Esophagus squamous epithelium (tissue), 4 donors: Measurements from ENCODE around the gene PHC1.

Experiments used
- POLR2A ChIP-seq, 4 donors: fragments of 450-650 bp; IDR thresholded peaks; one replicate each; pipeline ENCODE4 v1.6.1; 2017; ENCODE audit warnings: antibody characterized with exemption in 4 of 4, mild to moderate bottlenecking in 4 of 4, moderate library complexity in 3 of 4
- TF ChIP-seq, protein P1 (sequence below), 6 experiments: fragments of 450-650 bp in 4 of 6; fragments of 200-600 bp in 2 of 6; sonication (generic) in 2 of 6; IDR thresholded peaks; one replicate each; pipeline ENCODE4 v1.5.1; 2016 to 2019; ENCODE audit warnings: antibody characterized with exemption in 6 of 6, mild to moderate bottlenecking in 4 of 6, moderate library complexity in 4 of 6

DNA sequence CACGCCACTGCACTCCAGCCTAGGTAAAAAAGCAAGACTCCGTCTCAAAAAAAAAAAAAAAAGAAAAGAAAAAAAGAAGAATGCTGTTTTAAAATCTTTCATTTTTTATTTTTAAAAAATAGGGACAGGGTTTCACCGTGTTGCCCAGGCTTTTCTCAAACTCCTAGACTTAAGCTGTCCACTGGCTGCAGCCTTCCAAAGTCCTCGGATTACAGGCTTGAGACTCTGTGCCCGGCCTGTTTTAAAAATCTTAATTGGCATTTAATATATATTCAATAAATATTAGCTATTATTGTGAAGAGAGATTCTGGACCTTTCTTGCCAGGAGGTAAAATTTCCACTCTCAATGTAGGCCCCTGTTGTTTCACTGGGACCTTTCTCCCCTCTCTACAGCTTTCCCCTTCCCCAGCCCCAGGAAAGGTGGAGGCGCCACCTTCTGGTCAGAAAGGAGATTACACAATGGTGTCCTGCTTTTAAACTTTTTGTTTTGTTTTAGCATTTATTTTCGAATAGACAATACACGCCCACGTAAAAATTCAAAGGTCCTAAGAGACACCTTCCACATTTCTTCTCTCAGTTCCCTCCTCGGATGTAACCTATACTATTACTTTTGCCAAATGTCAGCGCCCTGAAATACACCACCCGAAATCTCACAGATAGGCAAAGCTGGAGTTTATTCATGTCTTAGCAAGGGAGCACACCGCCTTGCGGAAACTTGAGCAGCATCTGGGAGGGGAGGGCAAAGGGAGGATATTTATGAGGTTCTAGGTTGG is 23.8 kb upstream of the PHC1 start:
- TF ChIP-seq, protein P1, sequence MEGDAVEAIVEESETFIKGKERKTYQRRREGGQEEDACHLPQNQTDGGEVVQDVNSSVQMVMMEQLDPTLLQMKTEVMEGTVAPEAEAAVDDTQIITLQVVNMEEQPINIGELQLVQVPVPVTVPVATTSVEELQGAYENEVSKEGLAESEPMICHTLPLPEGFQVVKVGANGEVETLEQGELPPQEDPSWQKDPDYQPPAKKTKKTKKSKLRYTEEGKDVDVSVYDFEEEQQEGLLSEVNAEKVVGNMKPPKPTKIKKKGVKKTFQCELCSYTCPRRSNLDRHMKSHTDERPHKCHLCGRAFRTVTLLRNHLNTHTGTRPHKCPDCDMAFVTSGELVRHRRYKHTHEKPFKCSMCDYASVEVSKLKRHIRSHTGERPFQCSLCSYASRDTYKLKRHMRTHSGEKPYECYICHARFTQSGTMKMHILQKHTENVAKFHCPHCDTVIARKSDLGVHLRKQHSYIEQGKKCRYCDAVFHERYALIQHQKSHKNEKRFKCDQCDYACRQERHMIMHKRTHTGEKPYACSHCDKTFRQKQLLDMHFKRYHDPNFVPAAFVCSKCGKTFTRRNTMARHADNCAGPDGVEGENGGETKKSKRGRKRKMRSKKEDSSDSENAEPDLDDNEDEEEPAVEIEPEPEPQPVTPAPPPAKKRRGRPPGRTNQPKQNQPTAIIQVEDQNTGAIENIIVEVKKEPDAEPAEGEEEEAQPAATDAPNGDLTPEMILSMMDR (IDR thresholded peaks at IDR 0.05): peak; percentile 79 to 91 (median 86)
- TF ChIP-seq POLR2A (IDR thresholded peaks at IDR 0.05): no peak
